ENCODE measurements around the gene TTC28. TPM values are rescaled to one million over a fixed set of nuclear protein-coding genes. Genes with fewer than 3 reads are reported as not detected.

The TTC28 gene
- total and polyA plus RNA-seq, 7 experiments from 2014 or later: 0.50 to 8.3 (median 4.2) TPM

DNA sequence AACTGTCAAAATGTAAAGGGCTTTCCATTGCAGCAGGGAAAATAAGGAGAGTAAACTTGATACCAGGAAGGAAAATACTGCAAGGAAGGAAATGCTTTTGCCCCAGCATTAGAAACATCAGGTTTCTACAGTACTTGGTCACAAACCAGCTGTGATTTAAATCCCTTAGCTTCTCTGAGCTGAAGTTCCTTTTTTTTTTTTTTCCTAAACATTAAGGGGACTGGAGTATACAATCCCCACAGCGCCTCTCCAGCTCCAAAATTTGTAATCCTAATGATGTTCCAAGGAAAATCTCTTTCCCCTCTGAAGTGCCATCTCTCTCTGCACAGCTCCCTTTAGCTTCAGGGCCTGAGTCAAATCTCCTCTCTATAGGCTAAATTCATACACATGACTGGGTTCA lies 540.1 kb downstream of the TTC28 start:
- intact Hi-C loops (cut with micrococcal nuclease): no loop called here

DNA sequence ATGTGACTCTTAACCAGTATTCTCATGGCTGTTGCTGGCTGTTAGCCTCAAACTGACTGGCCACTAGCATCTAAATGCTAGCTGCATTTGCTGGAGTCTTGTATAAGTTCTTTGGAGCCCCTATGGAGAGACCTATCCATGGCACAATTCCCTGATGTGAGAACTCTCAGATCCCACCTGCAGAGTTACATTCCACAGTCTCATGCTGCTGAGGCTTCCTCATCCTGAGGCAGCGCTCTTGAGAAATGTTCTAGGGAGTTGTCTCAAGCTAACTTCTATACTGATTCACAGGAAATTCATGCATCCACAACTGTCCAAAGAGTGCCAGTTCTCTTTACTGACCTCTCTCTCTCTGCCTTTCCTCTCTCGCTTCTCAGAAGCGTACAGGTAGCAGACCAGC lies 542.6 kb downstream of the TTC28 start:
- H3K9me3 ChIP-seq (ENCODE audit: control insufficient read depth in 2 of 3, low read length in 3 of 3): no peaks in the 10 kb centered on the region
- CTCF ChIA-PET: no interaction called here
- Mint-ChIP-seq H3K9me3 (peaks cover 0 to 1% (median 0%) of the 10 kb centered on the region in 11 donors), H3K36me3 (peaks cover 0 to 6% (median 0%) of the 10 kb centered on the region in 5 donors), H3K4me3 (no peak overlapping the region), H3K4me1 (no peaks in the 10 kb centered on the region), H3K27me3 (no peaks in the 10 kb centered on the region), H3K27ac (no peak overlapping the region)
- no peak overlapping the region for H3K4me3 ChIP-seq (ENCODE audit: low read length)
- ATAC-seq: no peak
- no peak overlapping the region for H3K27ac ChIP-seq (ENCODE audit: low read depth, low read length)
- no peaks in the 10 kb centered on the region for H3K4me1 ChIP-seq (ENCODE audit: control insufficient read depth in 2 of 2, insufficient read depth in 2 of 2, low read length in 2 of 2)
- DNase-seq: no peak
- POLR2A ChIA-PET: no interaction called here
- H3K27me3 ChIP-seq (ENCODE audit: control insufficient read depth in 2 of 2, insufficient read depth in 2 of 2, low read length in 2 of 2): no peaks in the 10 kb centered on the region
- H3K36me3 ChIP-seq (ENCODE audit: control insufficient read depth in 2 of 3, insufficient read depth in 3 of 3, low read length in 3 of 3): no peaks in the 10 kb centered on the region
- intact Hi-C loops (cut with micrococcal nuclease): no loop called here

More for the DNA sequence above, 540.1 kb downstream of the TTC28 start:
- Histone ChIP-seq H3K27me3 (ENCODE audit: control insufficient read depth in 2 of 2, insufficient read depth in 2 of 2, low read length in 2 of 2) (no peaks in the 10 kb centered on the region), H3K4me1 (ENCODE audit: control insufficient read depth in 2 of 2, insufficient read depth in 2 of 2, low read length in 2 of 2) (no peaks in the 10 kb centered on the region), H3K4me3 (ENCODE audit: low read length) (no peak overlapping the region), H3K27ac (ENCODE audit: low read depth, low read length) (no peak overlapping the region), H3K9me3 (ENCODE audit: control insufficient read depth in 2 of 3, low read length in 3 of 3) (no peaks in the 10 kb centered on the region), H3K36me3 (ENCODE audit: control insufficient read depth in 2 of 3, insufficient read depth in 3 of 3, low read length in 3 of 3) (no peaks in the 10 kb centered on the region)
- peaks cover 0 to 5% (median 0%) of the 10 kb centered on the region in 5 donors for H3K27me3 Mint-ChIP-seq
- H3K4me1 Mint-ChIP-seq: no peaks in the 10 kb centered on the region
- H3K4me3 Mint-ChIP-seq: no peak overlapping the region
- POLR2A ChIA-PET: no interaction called here
- ATAC-seq: no peak
- DNase-seq: no peak
- CTCF ChIA-PET: no interaction called here
- no peaks in the 10 kb centered on the region for H3K9me3 Mint-ChIP-seq
- H3K36me3 Mint-ChIP-seq: peaks cover 0 to 6% (median 0%) of the 10 kb centered on the region in 5 donors
- H3K27ac Mint-ChIP-seq: no peak overlapping the region

DNA sequence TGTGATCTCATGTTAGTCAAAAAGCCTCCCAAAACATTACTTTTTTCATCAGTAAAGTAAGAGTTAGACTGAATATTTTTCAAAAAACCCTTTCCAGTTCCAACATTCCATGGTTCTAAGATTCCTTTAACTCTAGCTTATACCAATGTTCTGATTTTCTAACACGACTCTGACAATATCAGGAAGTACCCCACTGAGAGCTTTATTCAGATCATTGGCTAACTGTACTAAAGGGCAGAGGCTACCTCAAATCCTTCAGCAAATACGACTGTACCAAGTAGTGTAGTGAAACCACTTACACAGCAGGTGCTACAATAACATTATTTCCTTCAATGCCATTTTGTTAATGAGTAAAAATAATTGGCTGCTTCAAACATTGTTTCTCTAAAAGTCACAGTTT lies 547.2 kb downstream of the TTC28 start:
- H3K4me1 Mint-ChIP-seq: no peaks in the 10 kb centered on the region
- peaks cover 0 to 1% (median 0%) of the 10 kb centered on the region in 11 donors for H3K9me3 Mint-ChIP-seq
- Histone ChIP-seq H3K36me3 (ENCODE audit: control insufficient read depth in 2 of 3, insufficient read depth in 3 of 3, low read length in 3 of 3) (no peaks in the 10 kb centered on the region), H3K27ac (ENCODE audit: low read depth, low read length) (no peak overlapping the region), H3K4me1 (ENCODE audit: control insufficient read depth in 2 of 2, insufficient read depth in 2 of 2, low read length in 2 of 2) (no peaks in the 10 kb centered on the region), H3K4me3 (ENCODE audit: low read length) (no peak overlapping the region), H3K27me3 (ENCODE audit: control insufficient read depth in 2 of 2, insufficient read depth in 2 of 2, low read length in 2 of 2) (peaks cover 0 to 3% of the 10 kb centered on the region in 2 donors), H3K9me3 (ENCODE audit: control insufficient read depth in 2 of 3, low read length in 3 of 3) (no peaks in the 10 kb centered on the region)
- H3K27ac Mint-ChIP-seq: no peak overlapping the region
- POLR2A ChIA-PET: no interaction called here
- peaks cover 0 to 5% (median 0%) of the 10 kb centered on the region in 5 donors for H3K27me3 Mint-ChIP-seq
- no peak for DNase-seq
- CTCF ChIA-PET: interaction anchor here (1.0 kb wide), 1 partner anchor 14 kb away, joined by 4 read pairs; no protein-coding TSS in a partner anchor
- intact Hi-C loops (cut with micrococcal nuclease): no loop called here
- H3K36me3 Mint-ChIP-seq: peaks cover 0 to 6% (median 0%) of the 10 kb centered on the region in 5 donors
- H3K4me3 Mint-ChIP-seq: no peak overlapping the region
- no peak for ATAC-seq

DNA sequence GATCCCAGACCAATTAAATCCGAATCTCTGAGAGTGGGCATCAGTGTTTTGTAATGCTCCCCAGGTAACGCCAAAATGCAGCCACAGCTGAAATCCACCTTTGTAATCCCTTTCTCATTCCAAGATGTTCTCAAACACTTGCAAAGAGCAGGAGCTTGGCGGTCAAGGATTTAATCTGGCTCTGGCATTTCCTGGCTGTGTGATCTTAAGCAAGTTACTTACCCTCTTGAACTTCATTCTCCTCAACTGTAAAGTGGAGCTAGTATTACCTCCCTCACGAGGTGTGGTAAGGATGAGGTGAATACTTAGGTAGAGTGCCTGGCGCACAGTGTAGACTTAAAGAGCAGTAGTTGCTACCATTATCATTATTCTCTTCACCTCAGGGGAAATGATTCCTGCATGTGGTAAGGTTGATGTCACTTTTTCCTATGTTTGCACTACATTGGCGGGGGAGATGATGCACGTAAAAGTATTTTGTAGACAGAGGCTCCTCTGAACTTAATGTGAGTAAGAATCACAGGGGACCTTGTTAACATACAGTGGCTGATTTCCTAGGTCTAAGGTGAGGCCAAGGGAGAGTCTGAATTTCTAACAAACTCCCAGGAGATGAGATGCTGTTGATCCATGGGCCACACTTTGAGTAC lies 550.2 kb downstream of the TTC28 start:
- no peaks in the 10 kb centered on the region for H3K36me3 Mint-ChIP-seq
- peaks cover 0 to 5% (median 2%) of the 10 kb centered on the region in 5 donors for H3K27me3 Mint-ChIP-seq
- no peaks in the 10 kb centered on the region for H3K36me3 ChIP-seq (ENCODE audit: control insufficient read depth in 2 of 3, insufficient read depth in 3 of 3, low read length in 3 of 3)
- H3K9me3 Mint-ChIP-seq: peaks cover 0 to 1% (median 0%) of the 10 kb centered on the region in 11 donors
- peaks cover 0 to 3% of the 10 kb centered on the region in 2 donors for H3K27me3 ChIP-seq (ENCODE audit: control insufficient read depth in 2 of 2, insufficient read depth in 2 of 2, low read length in 2 of 2)
- no peak overlapping the region for H3K27ac ChIP-seq (ENCODE audit: low read depth, low read length)
- intact Hi-C loops (cut with micrococcal nuclease): no loop called here
- CTCF ChIA-PET: no interaction called here
- POLR2A ChIA-PET: no interaction called here
- H3K9me3 ChIP-seq (ENCODE audit: control insufficient read depth in 2 of 3, low read length in 3 of 3): no peaks in the 10 kb centered on the region
- DNase-seq: no peak
- no peak for ATAC-seq
- H3K4me1 Mint-ChIP-seq: no peaks in the 10 kb centered on the region
- no peak overlapping the region for H3K27ac Mint-ChIP-seq
- H3K4me1 ChIP-seq (ENCODE audit: control insufficient read depth in 2 of 2, insufficient read depth in 2 of 2, low read length in 2 of 2): no peaks in the 10 kb centered on the region
- H3K4me3 ChIP-seq (ENCODE audit: low read length): no peak overlapping the region
- H3K4me3 Mint-ChIP-seq: no peak overlapping the region

DNA sequence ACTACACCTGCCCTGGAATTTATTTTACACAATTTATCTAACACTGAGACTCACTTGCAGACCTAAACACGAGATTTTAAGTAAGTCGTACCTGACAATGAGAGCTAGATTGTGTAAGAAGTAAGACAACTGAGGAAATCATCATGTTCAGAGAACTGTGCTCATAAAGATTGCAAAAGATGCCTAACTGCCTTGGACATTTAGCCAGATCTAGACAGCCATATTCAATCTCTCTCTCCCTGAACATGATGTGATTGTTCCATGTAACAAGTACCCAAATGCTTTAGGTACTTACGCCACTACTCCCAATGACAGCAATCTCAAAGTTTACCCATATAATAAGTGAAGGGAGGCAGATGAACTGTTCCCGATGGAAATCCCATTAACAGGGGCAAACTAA lies 550.8 kb downstream of the TTC28 start:
- H3K4me3 ChIP-seq (ENCODE audit: low read length): no peak overlapping the region
- ATAC-seq (no peak), DNase-seq (no peak)
- no peaks in the 10 kb centered on the region for H3K4me1 ChIP-seq (ENCODE audit: control insufficient read depth in 2 of 2, insufficient read depth in 2 of 2, low read length in 2 of 2)
- Mint-ChIP-seq H3K9me3 (peaks cover 0 to 2% (median 0%) of the 10 kb centered on the region in 11 donors), H3K27me3 (peaks cover 0 to 9% (median 4%) of the 10 kb centered on the region in 5 donors), H3K4me3 (no peak overlapping the region), H3K4me1 (no peaks in the 10 kb centered on the region), H3K36me3 (peaks cover 0 to 4% (median 0%) of the 10 kb centered on the region in 5 donors), H3K27ac (no peak overlapping the region)
- H3K9me3 ChIP-seq (ENCODE audit: control insufficient read depth in 2 of 3, low read length in 3 of 3): no peaks in the 10 kb centered on the region
- ChIA-PET POLR2A (no interaction called here), CTCF (no interaction called here)
- no peak overlapping the region for H3K27ac ChIP-seq (ENCODE audit: low read depth, low read length)
- intact Hi-C loops (cut with micrococcal nuclease): no loop called here
- H3K27me3 ChIP-seq (ENCODE audit: control insufficient read depth in 2 of 2, insufficient read depth in 2 of 2, low read length in 2 of 2): peaks cover 0 to 3% of the 10 kb centered on the region in 2 donors
- H3K36me3 ChIP-seq (ENCODE audit: control insufficient read depth in 2 of 3, insufficient read depth in 3 of 3, low read length in 3 of 3): no peaks in the 10 kb centered on the region

DNA sequence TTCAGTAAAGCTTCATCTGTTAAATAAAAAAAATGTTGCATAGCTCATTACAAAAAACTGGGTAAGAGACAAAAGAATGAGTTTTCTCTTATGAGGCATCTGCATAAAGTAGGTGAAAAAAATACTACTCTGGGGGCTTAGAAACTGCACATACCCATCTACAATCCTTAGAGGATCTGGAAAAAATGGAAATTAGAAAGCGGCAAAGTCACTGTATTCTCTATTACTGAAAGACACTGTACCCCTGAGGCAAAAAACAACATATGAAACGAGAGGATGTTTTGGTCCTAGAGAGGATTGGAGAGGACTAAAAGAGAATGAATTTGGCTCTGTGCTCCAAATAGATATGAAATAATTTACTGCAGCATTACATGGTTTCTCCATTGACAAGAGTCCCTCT lies 553.8 kb downstream of the TTC28 start:
- POLR2A ChIA-PET: no interaction called here
- peaks cover 0 to 3% of the 10 kb centered on the region in 2 donors for H3K27me3 ChIP-seq (ENCODE audit: control insufficient read depth in 2 of 2, insufficient read depth in 2 of 2, low read length in 2 of 2)
- H3K9me3 ChIP-seq (ENCODE audit: control insufficient read depth in 2 of 3, low read length in 3 of 3): no peaks in the 10 kb centered on the region
- intact Hi-C loops (cut with micrococcal nuclease): no loop called here
- no peak for ATAC-seq
- Mint-ChIP-seq H3K4me3 (no peak overlapping the region), H3K27me3 (peaks cover 0 to 7% (median 4%) of the 10 kb centered on the region in 5 donors), H3K36me3 (peaks cover 0 to 4% (median 0%) of the 10 kb centered on the region in 5 donors), H3K9me3 (peaks cover 0 to 2% (median 0%) of the 10 kb centered on the region in 11 donors), H3K4me1 (no peaks in the 10 kb centered on the region), H3K27ac (no peak overlapping the region)
- no peaks in the 10 kb centered on the region for H3K4me1 ChIP-seq (ENCODE audit: control insufficient read depth in 2 of 2, insufficient read depth in 2 of 2, low read length in 2 of 2)
- H3K4me3 ChIP-seq (ENCODE audit: low read length): no peak overlapping the region
- no peak for DNase-seq
- H3K36me3 ChIP-seq (ENCODE audit: control insufficient read depth in 2 of 3, insufficient read depth in 3 of 3, low read length in 3 of 3): no peaks in the 10 kb centered on the region
- CTCF ChIA-PET: no interaction called here
- no peak overlapping the region for H3K27ac ChIP-seq (ENCODE audit: low read depth, low read length)
